GM23338 (cell line): ENCODE measurements around the gene CITED1. TPM values are rescaled to one million over a fixed set of nuclear protein-coding genes. Genes with fewer than 3 reads are reported as not detected.

Source experiments
- ATAC-seq: fragments of 200-7000 bp; cut with Tn5 transposase; 3 replicates; pipeline ENCODE4 v1.9.1; 2020
- DNase-seq: peaks from one replicate; pipeline ENCODE4 v3.0.0-alpha.2; 2015; ENCODE audit warnings: low spot score
- H2AFZ ChIP-seq: fragments of 200-600 bp; sonication (generic); 2 replicates; pipeline ENCODE4 v1.8.0; 2016; ENCODE audit warnings: antibody characterized with exemption, mild to moderate bottlenecking, moderate library complexity
- H3F3A ChIP-seq: fragments of 200-600 bp; sonication (generic); replicated peaks from 2 replicates; pipeline ENCODE4 v1.8.0; 2017; ENCODE audit warnings: antibody characterized with exemption, mixed run types, low read depth
- H3K27ac ChIP-seq: fragments of 200-600 bp; sonication (generic); 2 replicates; pipeline ENCODE4 v1.6.1; 2016; ENCODE audit warnings: low read depth
- H3K27me3 ChIP-seq: fragments of 200-600 bp; sonication (generic); 2 replicates; pipeline ENCODE4 v1.8.0; 2016; ENCODE audit warnings: mild to moderate bottlenecking, mixed run types, moderate library complexity; ENCODE audit not compliant: insufficient read depth
- H3K36me3 ChIP-seq: fragments of 200-600 bp; sonication (generic); 2 replicates; pipeline ENCODE4 v1.8.0; 2016; ENCODE audit warnings: mild to moderate bottlenecking; ENCODE audit not compliant: insufficient read depth
- H3K4me1 ChIP-seq: fragments of 200-600 bp; sonication (generic); 2 replicates; pipeline ENCODE4 v1.8.0; 2016; ENCODE audit warnings: mild to moderate bottlenecking, moderate library complexity; ENCODE audit not compliant: insufficient read depth
- H3K4me2 ChIP-seq: fragments of 200-600 bp; sonication (generic); 2 replicates; pipeline ENCODE4 v1.7.1; 2017; ENCODE audit warnings: mixed run types
- H3K4me3 ChIP-seq: fragments of 200-600 bp; sonication (generic); 2 replicates; pipeline ENCODE4 v1.6.1; 2016; ENCODE audit warnings: mixed run types
- H3K79me2 ChIP-seq: fragments of 200-600 bp; sonication (generic); replicated peaks from 2 replicates; pipeline ENCODE4 v1.8.0; 2017; ENCODE audit warnings: mild to moderate bottlenecking; ENCODE audit not compliant: insufficient read depth
- H3K9me2 ChIP-seq: fragments of 200-600 bp; sonication (generic); 2 replicates; pipeline ENCODE4 v1.8.0; 2017; ENCODE audit not compliant: insufficient read depth
- H4K20me1 ChIP-seq: fragments of 200-600 bp; sonication (generic); replicated peaks from 2 replicates; pipeline ENCODE4 v1.8.0; 2017; ENCODE audit warnings: mild to moderate bottlenecking; ENCODE audit not compliant: insufficient read depth
- H3K27ac Mint-ChIP-seq: 2 replicates; pipeline ENCODE4 v1.8.0; 2020; ENCODE audit warnings: inconsistent platforms, mild to moderate bottlenecking, moderate library complexity, mixed read lengths
- H3K27me3 Mint-ChIP-seq: 3 replicates; pipeline ENCODE4 v1.8.0; 2022; ENCODE audit warnings: low read depth, mild to moderate bottlenecking, moderate library complexity, mixed read lengths, inconsistent platforms; ENCODE audit not compliant: insufficient read depth, poor library complexity
- H3K36me3 Mint-ChIP-seq: 3 replicates; pipeline ENCODE4 v1.8.0; 2021; ENCODE audit warnings: low read depth, mild to moderate bottlenecking, inconsistent platforms, moderate library complexity, mixed read lengths
- H3K4me1 Mint-ChIP-seq: 3 replicates; pipeline ENCODE4 v1.8.0; 2020; ENCODE audit warnings: mild to moderate bottlenecking, inconsistent platforms, mixed read lengths
- H3K4me3 Mint-ChIP-seq: 3 replicates; pipeline ENCODE4 v1.8.0; 2021; ENCODE audit warnings: moderate library complexity, mild to moderate bottlenecking, inconsistent platforms, mixed read lengths
- H3K9me3 Mint-ChIP-seq: 3 replicates; pipeline ENCODE4 v1.8.0; 2020; ENCODE audit warnings: moderate library complexity, mild to moderate bottlenecking, inconsistent platforms, mixed read lengths
- JUNB ChIP-seq: IDR thresholded peaks from one replicate; pipeline ENCODE4 v1.6.1; 2016; ENCODE audit warnings: antibody characterized with exemption; ENCODE audit not compliant: unreplicated experiment
- POLR2AphosphoS5 ChIP-seq: IDR thresholded peaks from 2 replicates; pipeline ENCODE4 v1.6.1; 2016; ENCODE audit warnings: antibody characterized with exemption, low read depth
- ZNF114 ChIP-seq: fragments of 250-450 bp; sonication (Bioruptor Pico); IDR thresholded peaks from 2 replicates; pipeline ENCODE4 v1.5.0; 2020; ENCODE audit warnings: mild to moderate bottlenecking, moderate library complexity
- ZNF462 ChIP-seq: fragments of 250-450 bp; sonication (Bioruptor Pico); IDR thresholded peaks from 2 replicates; pipeline ENCODE4 v1.5.0; 2020; ENCODE audit warnings: mild to moderate bottlenecking, moderate library complexity
- polyA plus RNA-seq: library from polyadenylated mRNA; unstranded; fragments of >200 nt; fragmentation: Nextera tagmentation; extraction: Ambion mirVana; gene quantifications from 2 replicates; pipeline ENCODE4 v1.2.1, GENCODE V29; 2016
- total RNA-seq: library from RNA; depleted of rRNA; stranded (reverse); fragments of >200 nt; shearing (Covaris generic); gene quantifications from 2 replicates; pipeline ENCODE4 v1.2.3, GENCODE V29; 2014

Gene CITED1
- total and polyA plus RNA-seq, 2 experiments from 2014 or later, result 0.45 to 1.1 TPM

GRCh38 chrX:72347366-72347765 lies 41.7 kb upstream of the CITED1 start (continued):
- TF ChIP-seq ZNF462 (no peak), POLR2AphosphoS5 (no peak), JUNB (no peak), ZNF114 (CRISPR knock-in tag) (no peak)

DNA sequence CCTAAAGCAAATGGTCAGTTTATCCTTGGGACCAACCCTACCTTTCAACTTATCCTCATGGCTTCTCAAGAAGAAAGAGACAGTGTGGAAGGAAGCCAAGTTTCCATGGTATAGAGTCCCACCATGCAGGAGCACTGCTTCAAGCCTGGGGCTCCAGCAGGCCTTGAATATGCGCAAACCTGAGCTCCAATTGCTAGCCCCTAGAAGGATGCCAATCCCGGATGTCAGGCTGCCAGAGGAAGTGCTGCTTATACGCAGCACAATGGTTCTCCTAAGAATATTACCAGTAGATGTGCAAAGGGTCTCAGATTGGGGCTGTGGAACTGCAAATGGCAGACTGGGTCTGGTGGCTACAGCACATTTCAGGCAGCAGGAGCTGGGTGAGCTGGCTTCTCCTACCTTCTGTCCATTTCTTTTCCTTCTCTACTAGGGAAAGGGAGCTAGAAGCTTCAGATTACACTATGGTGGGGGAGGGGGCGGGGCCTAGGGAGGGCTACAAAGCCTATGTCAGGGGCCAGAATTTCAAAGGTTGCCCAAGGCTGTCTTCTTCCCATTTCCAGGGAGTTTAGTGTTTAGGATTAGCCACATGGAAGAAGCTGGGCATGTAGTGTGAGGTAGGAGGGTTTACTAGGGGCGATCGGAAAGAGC lies 40.7 kb upstream of the CITED1 start:
- no peaks in the 10 kb centered on the region for H4K20me1 ChIP-seq
- Mint-ChIP-seq H3K27me3 (peaks cover 12% of the 10 kb centered on the region), H3K4me1 (peaks cover 28% of the 10 kb centered on the region), H3K27ac (peak overlapping the region; percentile 48; the same call in 1 of the 2 replicates), H3K9me3 (no peaks in the 10 kb centered on the region), H3K36me3 (peaks cover 5% of the 10 kb centered on the region; the same call in 1 of the 3 replicates), H3K4me3 (no peak overlapping the region)
- no peaks in the 10 kb centered on the region for H3K79me2 ChIP-seq
- 0 out of 2 replicates have a peak, but pooled peaks have one; percentile 19 for TF ChIP-seq ZNF462
- no peak for TF ChIP-seq POLR2AphosphoS5
- no peak overlapping the region for H2AFZ ChIP-seq
- DNase-seq (peak; percentile 18), ATAC-seq (peak; percentile 71)
- H3K4me3 ChIP-seq, result no peak overlapping the region
- no peaks in the 10 kb centered on the region for H3K9me2 ChIP-seq
- H3K4me1 ChIP-seq, result peaks cover 16% of the 10 kb centered on the region
- peak overlapping the region; percentile 31; the same call in 1 of the 2 replicates for H3K4me2 ChIP-seq
- H3K27ac ChIP-seq, result no peak overlapping the region
- H3K27me3 ChIP-seq, result no peaks in the 10 kb centered on the region
- H3F3A ChIP-seq, result no peaks in the 10 kb centered on the region
- no peaks in the 10 kb centered on the region for H3K36me3 ChIP-seq
